Lung (tissue), 12 donors: Measurements from ENCODE around the gene PLA2G6. TPM values are rescaled to one million over a fixed set of nuclear protein-coding genes. Genes with fewer than 3 reads are reported as not detected.

Experiments
- ATAC-seq: fragments of 200-7000 bp; cut with Tn5 transposase; one replicate; pipeline ENCODE4 v1.9.1; 2020; ENCODE audit warnings: moderate number of reproducible peaks; ENCODE audit not compliant: insufficient read depth, low FRiP score
- DNase-seq, 3 donors: peaks; one replicate each; pipeline ENCODE4 v3.0.0-alpha.2; 2013 to 2017
- H3K27ac ChIP-seq, 2 donors: one replicate each; pipeline ENCODE4 v1.5.1; 2013; ENCODE audit warnings: mild to moderate bottlenecking in 2 of 2, moderate library complexity in 2 of 2, control low read depth in 1 of 2, inconsistent platforms in 1 of 2, low read depth in 1 of 2, low read length in 1 of 2
- H3K27me3 ChIP-seq, 3 donors: one replicate each; pipeline ENCODE4 v1.5.1; 2013; ENCODE audit warnings: low read length in 2 of 3; ENCODE audit not compliant: control insufficient read depth in 3 of 3, insufficient read depth in 3 of 3
- H3K36me3 ChIP-seq, 4 donors: one replicate each; pipeline ENCODE4 v1.5.1; 2013; ENCODE audit warnings: low read length in 4 of 4, mild to moderate bottlenecking in 1 of 4, moderate library complexity in 1 of 4; ENCODE audit not compliant: control insufficient read depth in 4 of 4, insufficient read depth in 4 of 4
- H3K4me1 ChIP-seq, 5 donors: one replicate each; pipeline ENCODE4 v1.5.1; 2013; ENCODE audit warnings: low read length in 5 of 5, mild to moderate bottlenecking in 2 of 5, moderate library complexity in 1 of 5; ENCODE audit not compliant: control insufficient read depth in 5 of 5, insufficient read depth in 5 of 5
- H3K4me3 ChIP-seq: one replicate; pipeline ENCODE4 v1.5.1; 2013; ENCODE audit warnings: mild to moderate bottlenecking, control low read depth, moderate library complexity
- H3K9ac ChIP-seq, 2 donors: one replicate each; pipeline ENCODE4 v1.5.1; 2013; ENCODE audit warnings: low read length in 2 of 2, control low read depth in 1 of 2; ENCODE audit not compliant: insufficient read depth in 1 of 2
- H3K9me3 ChIP-seq, 4 donors: one replicate each; pipeline ENCODE4 v1.5.1; 2013; ENCODE audit warnings: low read length in 3 of 4, mild to moderate bottlenecking in 1 of 4, moderate library complexity in 1 of 4; ENCODE audit not compliant: control insufficient read depth in 4 of 4, insufficient read depth in 3 of 4
- CTCF ChIP-seq: IDR thresholded peaks from 2 replicates; pipeline ENCODE4 v1.5.1; 2012; ENCODE audit warnings: mild to moderate bottlenecking; ENCODE audit errors: control extremely low read depth, extremely low read depth
- WGBS, 2 donors: extraction: QIAGEN DNeasy Blood & Tissue Kit; methylation state at CpG; one replicate each; pipeline ENCODE4 v1.1.7; 2013; 5-methylcytosine and 5-hydroxymethylcytosine counted together
- polyA plus RNA-seq, 2 donors: library from polyadenylated mRNA; stranded (reverse); fragments of 200-250 nt; gene quantifications; one replicate each; pipeline ENCODE4 v1.2.1, GENCODE V29; 2013
- total RNA-seq, 2 donors: library from RNA; depleted of rRNA in 1 of 2; stranded (reverse); fragments of >200 nt in 1 of 2; gene quantifications; one replicate each; pipeline ENCODE4 v1.2.1, GENCODE V29; 2014 to 2021
- donor health status: control.
- donor health status: control.
- donor health status: Bipolar disorder and iron deficiency.
- donor health status: healthy.
- donor health status: DM: yes; HTN: yes; CAD: no.

Gene PLA2G6
- total and polyA plus RNA-seq, 4 donors: 11.9 to 73.5 (median 37.3) TPM

- TF ChIP-seq CTCF: no peak
- Histone ChIP-seq H3K9me3 (no peaks in the 10 kb centered on the region), H3K36me3 (peaks cover 0 to 9% (median 0%) of the 10 kb centered on the region in 4 donors), H3K27ac (peak overlapping the region in 1 of 2 donors; percentile 54), H3K9ac (no peak overlapping the region), H3K27me3 (no peaks in the 10 kb centered on the region), H3K4me3 (no peak overlapping the region), H3K4me1 (peaks cover 0 to 18% (median 12%) of the 10 kb centered on the region in 5 donors)
- peak; percentile 53 to 64 (median 61) for DNase-seq
- ATAC-seq: no peak
- WGBS, 2 donors: 66 to 75% methylated on average over 7 of the region's 7 CpGs
Observed at GRCh38 chr22:38167988-38168407, 13.6 kb downstream of the PLA2G6 start.

GRCh38 chr22:38165922-38166593 lies 15.6 kb downstream of the PLA2G6 start:
- peak in 1 of 3 donors; percentile 52 for DNase-seq
- TF ChIP-seq CTCF: no peak
- Histone ChIP-seq H3K4me1 (peaks cover 0 to 10% (median 4%) of the 10 kb centered on the region in 5 donors), H3K27me3 (no peaks in the 10 kb centered on the region), H3K9me3 (no peaks in the 10 kb centered on the region), H3K27ac (no peak overlapping the region), H3K4me3 (no peak overlapping the region), H3K36me3 (peaks cover 0 to 9% (median 0%) of the 10 kb centered on the region in 4 donors), H3K9ac (no peak overlapping the region)
- no peak for ATAC-seq
- 88 to 94% methylated on average over 13 of the region's 13 CpGs for WGBS, 2 donors

- no peak for TF ChIP-seq CTCF
- WGBS, 2 donors: 91 to 99% methylated on average over 7 of the region's 7 CpGs
- Histone ChIP-seq H3K27ac (no peak overlapping the region), H3K9me3 (no peaks in the 10 kb centered on the region), H3K4me1 (peaks cover 0 to 10% (median 4%) of the 10 kb centered on the region in 5 donors), H3K4me3 (no peak overlapping the region), H3K36me3 (peaks cover 0 to 9% (median 0%) of the 10 kb centered on the region in 4 donors), H3K27me3 (no peaks in the 10 kb centered on the region), H3K9ac (no peak overlapping the region)
- ATAC-seq (no peak), DNase-seq (no peak)
Observed at GRCh38 chr22:38164551-38164918, 17.1 kb downstream of the PLA2G6 start.
